GM19455 (cell line): ENCODE data around the gene CUX1.
"Not testable (repeated sequence)": the region's sequence is repeated elsewhere in the genome, so short reads cannot be mapped to it uniquely, and the experiment has no call there.

ENCODE experiments used
- ATAC-seq: cut with Tn5 transposase; IDR thresholded peaks from one replicate; pipeline ENCODE4 v1.9.1; 2021; ENCODE audit not compliant: unreplicated experiment

CUX1 gene

DNA sequence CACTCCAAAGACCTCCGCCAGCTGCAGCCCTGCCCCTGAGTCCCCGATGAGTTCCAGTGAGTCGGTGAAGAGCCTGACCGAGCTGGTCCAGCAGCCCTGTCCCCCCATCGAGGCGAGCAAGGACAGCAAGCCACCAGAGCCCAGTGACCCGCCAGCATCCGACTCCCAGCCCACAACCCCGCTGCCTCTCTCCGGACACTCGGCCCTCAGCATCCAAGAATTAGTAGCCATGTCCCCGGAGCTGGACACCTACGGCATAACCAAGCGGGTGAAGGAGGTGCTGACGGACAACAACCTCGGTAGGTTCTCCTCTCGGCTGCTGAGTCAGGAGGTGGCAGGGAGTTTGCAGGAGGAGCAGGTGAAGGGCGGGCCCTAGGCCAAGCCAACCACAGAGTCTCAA lies 409.9 kb downstream of the CUX1 start:
- ATAC-seq, result no peak

DNA sequence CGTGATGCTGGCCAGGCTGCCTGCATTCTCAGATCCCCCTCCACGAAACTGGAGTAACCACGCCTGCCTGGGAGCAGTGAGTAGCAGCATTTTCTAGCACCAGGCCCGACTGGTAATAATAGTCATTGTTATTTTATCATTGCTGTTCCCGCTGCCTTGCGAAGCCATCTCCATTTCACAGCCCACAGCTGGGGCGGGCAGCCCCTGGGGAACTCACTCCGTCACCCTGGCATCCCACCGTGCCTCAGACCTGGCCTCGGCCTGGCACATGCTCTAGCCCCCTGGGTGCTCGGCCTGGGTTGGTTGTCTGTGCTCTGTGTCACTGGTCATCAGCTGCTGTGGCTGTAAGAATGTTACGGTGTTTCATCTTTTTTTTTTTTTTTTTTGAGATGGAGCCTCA lies 411.5 kb downstream of the CUX1 start:
- ATAC-seq, result no peak

DNA sequence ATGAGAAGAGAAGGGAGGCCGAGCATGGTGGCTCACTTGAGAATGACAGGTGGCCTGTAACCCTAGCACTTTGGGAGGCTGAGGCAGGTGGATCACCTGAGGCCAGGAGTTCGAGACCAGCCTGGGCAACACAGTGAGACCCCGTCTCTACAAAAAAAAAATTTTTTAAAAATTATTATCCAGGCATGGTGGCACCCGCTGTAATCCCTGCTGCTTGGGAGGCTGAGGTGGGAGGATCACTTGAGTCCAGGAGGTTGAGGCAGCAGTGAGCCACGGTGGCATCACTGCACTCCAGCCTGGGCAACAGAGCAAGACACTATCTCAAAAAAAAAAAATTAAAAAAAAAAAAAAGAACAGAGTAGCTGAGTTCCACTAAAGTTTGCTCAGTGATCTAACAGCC lies 412.7 kb downstream of the CUX1 start:
- not testable (repeated sequence) for ATAC-seq

DNA sequence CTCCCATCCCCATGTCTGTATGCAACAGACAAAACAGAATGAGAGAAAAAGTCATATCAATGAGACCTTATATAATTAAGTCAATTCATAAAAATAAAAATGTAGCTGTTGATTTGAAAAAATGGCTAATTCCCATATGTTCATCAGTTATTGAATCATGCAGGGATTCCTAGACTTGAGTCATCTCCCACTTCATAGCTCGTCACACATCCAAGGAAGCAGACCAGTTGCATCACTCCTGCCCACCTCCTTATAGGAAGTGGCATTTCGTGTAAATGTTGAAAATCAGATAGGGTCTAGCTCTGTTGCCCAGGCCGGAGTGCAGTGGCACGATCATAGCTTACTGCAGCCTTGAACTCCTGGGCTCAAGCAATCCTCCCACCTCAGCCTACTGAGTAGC lies 413.2 kb downstream of the CUX1 start:
- ATAC-seq, result no peak

DNA sequence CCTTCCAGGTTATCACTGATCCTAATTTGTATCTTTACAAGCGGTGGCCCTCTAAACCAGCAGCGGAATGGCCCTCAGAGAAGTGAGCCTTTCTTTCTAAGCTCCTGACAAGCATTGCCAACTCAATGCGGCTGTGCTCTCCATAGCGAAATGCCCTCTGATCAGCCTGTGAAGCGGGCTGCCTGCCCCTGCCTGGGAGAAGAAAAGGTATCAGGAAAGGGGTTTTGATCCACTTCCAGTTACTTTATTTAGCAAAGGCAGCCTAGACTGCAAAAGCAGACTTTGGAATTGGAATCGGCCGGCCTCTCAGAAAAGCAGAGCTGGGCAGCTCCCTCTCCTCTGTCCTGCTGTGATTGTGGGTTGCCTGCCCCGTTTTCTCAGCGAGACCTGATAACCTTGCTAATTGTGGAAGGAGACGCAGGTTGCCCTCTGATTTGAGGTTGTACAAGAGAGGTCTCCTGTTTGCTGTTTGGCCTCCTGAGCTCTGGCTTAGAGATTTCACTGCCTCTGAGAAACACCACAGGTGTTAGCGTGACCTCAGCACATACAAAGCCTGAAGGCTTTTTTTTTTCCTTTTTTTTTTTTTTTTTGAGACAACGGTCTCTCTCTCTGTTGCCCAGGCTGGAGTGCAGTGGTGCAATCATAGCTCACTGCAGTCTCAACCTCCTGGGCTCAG lies 415.3 kb downstream of the CUX1 start:
- no peak for ATAC-seq

DNA sequence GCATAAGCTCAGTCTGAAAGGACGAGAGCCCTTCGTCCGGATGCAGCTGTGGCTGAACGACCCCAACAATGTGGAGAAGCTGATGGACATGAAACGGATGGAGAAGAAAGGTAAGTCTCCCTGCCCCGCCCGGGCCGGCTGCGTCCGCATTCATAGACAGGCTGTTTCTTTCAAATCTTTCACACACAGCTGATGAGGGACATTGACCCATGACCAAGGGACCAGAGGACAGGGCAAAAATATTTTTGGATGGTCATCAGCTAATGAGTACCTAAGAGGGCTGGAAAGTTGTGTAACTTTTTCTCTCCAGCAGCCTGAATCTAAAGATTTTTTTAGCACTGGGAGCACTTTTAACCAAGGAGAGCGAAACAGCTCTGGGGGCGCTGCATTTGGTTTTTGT lies 416.7 kb downstream of the CUX1 start:
- no peak for ATAC-seq

DNA sequence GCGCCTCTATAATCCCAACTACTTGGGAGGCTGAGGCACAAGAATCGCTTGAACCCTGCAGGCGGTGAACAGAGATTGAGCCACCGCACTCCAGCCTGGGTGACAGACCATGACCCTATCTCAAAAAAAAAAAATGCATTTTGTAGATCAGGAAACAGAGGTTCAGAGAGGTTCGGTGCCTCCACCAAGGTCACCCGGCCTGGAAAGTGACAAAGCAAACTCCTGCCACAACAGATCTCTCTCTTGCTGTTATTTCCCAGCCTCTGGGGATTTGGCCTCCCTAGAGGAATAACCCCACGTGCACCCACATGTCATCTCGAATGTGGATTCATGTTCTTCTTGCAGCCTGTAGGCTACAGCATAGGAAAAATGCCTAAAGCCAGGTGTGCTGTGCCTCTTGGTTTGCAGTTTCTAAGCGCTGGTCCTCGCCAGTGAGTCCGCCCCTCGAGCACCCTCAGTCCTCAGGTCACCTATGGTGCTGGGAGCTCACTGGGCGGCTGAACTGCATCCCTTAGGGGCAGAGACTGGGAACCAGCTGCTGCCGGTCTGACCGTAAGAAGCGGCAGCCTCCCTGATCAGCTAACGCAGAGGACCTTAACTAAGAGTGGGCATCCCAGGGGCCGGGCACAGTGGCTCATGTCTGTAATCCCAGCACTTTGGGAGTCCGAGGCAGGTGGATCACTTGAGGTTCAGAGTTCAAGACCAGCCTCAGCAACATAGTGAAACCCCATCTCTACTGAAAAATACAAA lies 417.6 kb downstream of the CUX1 start:
- ATAC-seq, result no peak

DNA sequence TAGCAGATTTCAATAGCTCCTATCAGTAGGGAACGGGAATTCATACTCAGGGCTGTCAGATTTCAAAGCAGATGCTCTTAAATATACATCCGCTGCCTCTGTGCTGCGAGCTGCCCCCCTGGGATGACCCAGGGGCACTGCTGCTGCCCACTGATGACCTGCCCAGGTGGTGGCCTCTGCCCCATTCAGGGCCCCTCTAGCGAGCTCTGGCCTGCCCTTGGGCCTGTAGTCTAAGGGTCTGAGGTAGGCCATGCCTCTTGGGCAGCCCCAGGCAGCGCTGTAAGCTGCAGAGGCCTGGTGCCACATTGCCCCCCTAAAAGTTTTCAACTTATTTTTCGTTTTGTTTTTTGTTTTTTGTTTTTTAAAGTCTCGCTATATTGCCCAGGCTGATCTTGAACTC lies 418.7 kb downstream of the CUX1 start:
- ATAC-seq, result no peak

DNA sequence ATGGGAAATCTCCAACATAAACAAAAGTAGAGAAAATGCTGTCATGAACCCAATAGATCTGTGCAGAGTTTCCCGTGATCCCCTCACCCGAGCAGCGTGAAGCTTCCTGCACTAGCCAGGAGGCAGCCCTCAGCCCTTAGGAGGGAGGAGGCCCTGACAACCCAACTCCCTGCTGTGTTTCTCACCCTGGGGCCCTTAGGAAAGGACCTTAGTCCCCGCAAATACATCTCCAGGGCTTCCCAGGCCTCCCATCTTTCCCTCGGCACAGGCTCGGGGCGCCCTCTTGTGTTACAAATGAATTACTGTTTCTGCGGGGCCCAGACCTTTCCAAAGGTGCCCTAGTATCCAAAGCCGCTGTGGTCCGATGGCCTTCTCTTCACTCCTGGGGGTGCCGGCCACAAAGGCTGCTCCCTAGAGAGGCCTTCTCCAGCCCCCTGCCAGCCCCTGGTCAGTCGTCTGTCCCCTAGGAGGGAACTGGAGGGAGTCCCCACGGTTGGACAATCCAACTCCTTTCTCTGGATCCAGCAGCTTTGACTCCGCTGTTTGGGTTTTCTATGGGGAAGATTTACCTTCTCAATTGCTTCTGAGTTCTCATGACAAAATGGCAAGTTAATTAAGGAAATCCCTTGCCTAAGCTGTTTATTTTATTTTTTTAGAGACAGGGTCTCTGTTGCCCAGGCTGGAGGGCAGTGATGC lies 419.3 kb downstream of the CUX1 start:
- no peak for ATAC-seq

DNA sequence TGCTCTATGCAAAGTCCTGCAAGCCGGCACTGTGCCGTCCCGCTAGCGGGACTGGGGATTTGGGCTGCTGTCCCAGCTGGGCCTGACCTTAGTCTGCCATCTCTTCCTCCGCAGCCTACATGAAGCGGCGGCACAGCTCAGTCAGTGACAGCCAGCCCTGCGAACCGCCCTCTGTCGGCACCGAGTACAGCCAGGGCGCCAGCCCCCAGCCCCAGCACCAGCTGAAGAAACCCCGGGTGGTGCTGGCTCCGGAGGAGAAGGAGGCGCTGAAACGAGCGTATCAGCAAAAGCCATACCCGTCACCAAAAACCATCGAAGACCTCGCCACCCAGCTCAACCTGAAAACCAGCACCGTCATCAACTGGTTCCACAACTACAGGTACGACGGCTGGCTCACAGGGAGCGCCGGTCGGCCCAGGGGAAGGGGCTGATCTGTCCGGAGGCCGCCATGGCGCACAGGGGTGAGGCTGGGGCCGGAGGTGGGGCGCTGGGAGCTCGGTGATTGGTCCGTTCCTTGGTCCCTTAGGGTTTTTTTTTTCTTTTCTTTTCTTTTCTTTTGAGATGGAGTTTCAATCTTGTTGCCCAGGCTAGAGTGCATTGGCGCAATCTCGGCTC lies 421.9 kb downstream of the CUX1 start:
- ATAC-seq, result no peak

DNA sequence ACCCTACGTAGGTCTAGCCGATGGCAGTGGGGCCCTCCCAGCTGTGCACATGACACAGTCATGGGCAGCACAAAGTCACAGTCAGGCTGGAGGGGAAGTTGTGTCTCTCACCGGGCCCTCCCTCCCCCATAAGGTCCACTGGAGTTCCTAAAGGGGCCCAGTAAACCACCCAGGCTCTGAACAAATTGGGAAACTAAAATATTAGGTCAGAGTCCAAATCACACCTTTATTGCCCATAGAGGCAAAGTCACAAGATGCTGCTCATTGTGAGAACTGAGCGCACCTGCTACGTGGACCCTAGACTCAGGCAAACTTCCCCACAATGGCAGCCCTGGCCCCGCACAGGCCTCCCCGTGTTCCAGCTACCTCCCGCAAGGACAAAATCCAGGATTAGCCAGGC lies 424.0 kb downstream of the CUX1 start:
- no peak for ATAC-seq

DNA sequence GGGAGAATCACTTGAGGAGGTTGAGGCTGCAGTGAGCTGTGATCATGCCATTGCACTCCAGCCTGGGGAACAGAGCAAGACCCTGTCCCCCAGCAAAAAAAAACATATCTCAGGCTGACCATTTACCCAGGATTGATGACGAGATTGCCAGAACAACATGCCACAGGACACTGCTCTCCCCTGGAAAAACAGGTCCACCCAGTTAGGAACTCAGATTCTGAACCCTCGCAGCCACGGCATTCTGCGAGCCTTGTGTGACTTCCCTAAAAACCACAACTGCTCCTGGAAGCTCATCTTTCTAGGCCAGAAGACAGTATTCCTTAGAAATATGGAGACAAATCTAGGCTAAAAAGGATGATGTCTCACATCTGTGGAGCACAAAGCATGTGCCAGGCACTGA lies 427.2 kb downstream of the CUX1 start:
- ATAC-seq, result no peak

DNA sequence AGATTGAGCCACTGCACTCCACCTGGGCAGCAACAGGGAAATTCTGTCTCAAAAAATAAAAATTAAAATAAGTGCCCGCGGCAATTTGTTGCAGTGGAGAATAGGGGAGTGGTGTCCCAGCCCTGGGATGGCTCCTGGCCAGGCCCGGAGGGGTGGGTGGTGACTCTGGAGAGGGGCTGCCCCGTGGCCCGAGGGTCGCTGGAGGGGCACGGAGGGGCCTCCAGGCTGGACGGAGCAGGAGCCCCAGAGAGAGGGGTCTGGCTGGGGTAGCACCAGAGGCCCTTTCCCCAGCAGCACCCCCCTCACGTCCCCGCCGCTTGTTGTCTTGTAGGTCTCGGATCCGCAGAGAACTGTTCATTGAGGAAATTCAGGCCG lies 430.6 kb downstream of the CUX1 start:
- no peak for ATAC-seq

DNA sequence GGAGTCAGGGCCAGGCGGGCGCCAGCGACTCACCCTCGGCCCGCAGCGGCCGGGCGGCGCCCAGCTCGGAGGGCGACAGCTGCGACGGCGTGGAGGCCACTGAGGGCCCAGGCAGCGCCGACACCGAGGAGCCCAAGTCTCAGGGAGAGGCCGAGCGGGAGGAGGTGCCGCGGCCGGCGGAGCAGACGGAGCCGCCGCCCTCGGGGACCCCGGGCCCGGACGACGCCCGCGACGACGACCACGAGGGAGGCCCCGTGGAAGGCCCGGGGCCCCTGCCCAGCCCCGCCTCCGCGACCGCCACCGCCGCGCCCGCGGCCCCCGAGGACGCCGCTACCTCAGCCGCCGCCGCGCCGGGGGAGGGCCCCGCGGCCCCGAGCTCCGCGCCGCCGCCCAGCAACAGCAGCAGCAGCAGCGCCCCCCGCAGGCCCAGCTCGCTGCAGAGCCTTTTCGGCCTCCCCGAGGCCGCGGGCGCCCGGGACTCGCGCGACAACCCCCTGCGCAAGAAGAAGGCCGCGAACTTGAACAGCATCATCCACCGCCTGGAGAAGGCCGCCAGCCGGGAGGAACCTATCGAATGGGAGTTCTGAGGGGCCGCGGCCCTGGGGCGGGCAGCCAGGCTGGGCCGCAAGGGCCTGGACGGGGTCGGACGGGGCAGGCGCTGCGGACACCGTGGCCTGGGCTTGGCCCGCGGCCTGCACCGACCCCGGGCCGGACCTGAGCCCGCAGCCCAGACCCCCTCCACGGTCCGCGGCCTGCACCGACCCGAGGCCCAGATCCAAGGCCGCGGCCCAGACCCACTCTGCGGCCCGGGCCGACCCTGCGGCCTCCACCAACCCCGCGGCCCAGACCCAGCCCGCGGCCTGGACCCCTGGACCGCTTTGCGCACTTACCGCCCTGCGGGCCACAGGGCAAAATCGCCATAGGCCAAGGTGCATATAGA lies 431.3 kb downstream of the CUX1 start:
- ATAC-seq, result no peak

DNA sequence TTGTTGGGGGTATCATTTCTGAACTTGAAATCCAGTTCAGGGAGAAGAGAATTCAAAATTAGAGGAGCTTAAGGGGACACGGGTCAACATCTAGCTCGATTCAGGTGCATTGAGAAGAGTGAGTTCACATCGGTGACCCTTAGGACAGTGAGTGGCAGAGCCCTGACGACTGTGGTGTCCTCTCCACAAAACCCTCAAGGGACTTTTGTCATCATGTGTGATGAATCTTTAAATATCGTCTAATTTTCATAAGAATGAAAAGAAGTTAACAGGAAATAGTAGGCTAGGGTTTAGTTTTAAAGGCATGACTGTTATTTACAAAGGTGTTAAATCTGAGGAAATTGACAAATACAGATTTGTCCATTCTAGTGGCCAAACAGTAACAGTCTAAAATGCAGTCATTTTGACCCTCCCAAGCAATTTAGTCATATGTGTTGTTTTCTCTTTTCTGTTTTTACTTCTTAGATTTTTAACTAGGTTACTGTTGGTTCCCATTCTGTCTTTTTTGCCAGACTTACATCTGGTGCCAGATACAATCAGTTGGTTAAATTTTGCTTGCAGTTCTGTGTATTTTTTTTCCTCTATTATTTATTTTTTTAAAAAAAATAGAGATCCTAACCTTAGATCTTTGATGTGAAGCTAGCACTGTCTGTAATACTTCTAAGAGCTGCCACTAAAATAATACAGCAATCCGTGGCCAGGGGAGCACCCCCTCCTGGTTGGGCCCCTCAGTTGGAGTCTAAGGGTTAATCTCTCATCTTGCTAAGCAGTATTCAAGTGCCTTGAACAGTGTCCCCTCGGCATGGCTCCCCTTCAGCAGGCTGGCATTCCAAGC lies 434.3 kb downstream of the CUX1 start:
- ATAC-seq, result no peak

DNA sequence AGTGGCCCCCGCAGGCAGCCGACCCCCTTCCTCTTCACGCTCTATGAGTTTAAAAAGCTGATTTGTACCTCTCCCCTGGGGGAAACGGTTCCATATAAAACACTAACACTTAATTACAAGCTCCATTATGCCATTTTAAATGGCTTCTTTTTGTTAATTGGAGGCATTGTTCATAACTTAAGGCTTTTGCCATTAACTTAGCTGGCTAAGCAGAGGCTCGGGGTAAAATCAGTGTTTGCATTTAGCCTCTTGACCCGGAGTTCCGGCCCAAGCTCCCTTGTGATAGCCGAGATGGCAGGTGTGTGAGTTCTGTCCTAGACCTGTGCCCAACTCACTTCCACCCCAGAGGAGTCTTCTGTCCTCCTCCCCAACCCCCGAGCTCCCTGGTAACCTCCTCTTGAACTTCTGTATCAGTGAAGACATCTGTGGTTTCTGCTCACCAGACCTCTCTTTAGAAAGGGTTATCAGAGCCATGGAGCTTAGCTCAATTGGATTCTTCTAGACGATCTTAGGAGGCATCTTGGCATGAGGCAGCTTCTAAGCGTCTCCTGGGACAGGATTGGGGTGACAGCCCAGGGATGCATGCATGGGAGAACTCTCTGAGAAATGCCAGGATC lies 435.0 kb downstream of the CUX1 start:
- ATAC-seq, result no peak

DNA sequence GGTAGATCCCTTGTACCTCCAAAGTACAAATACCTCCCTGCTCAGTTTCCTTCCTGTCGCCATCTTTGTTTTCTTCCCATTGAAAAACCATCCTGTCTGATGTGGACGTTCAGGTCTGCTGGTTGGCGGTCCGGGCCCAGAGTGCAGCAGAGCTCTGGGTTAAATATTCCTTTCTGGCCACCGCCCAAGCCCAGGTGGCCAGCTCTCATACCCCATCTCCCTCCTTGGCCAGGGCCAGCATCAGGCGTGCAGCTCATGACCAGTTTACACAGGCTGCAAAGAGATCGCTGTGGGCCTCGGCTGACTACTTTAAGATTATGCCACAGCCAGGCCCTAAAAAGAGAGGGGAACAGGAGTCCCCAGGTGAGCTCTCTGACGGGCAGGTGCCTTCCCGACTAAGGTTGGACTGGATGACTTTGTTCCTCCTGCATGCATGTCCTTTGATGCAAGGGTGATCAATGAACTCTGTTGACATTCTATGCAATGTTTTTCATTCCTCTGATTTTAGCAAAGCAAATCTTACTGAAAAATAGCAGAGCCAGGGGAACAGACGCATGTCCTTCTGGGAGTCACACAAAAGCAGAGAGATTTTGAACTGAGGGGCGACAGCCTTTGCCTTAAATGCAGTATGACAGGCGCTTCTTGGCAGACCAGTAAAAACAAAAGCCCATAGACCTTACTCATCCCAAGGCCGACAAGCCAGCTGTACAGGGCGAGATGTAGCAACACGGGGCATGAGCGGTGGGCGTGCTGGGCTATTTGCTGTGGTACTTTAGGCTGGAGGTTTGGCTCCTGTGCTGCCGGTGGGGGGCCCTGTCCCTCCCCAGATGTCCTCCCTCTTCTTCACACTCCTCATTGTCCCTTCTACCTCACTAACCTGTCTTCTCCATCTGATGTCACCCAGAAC lies 435.9 kb downstream of the CUX1 start:
- ATAC-seq, result no peak

DNA sequence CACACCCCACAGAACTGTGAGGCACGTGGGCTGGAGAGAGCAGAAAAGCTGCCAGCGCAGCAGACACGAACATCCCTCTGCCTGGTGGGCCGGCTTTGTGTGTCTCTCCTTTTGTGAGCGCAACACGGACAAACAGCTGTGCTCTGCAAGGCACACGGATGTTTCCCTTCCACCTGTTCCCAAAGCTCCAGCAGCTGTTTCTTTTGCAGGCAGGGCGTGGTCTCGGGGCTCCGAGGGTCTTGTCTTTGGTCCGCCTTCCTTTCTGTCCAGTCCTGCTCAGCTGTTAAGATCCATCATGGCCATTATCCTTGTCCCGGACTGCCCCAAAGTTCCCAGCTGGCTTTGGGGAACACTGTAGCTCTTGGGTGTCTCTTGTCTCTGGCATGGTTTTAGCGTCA lies 436.5 kb downstream of the CUX1 start:
- no peak for ATAC-seq
